ENCODE results near the gene SPTB. TPM values are rescaled to one million over a fixed set of nuclear protein-coding genes. Genes with fewer than 3 reads are reported as not detected.

SPTB gene
- total and polyA plus RNA-seq, 10 donors: 0.06 to 20.9 (median 3.9) TPM

GRCh38 chr14:64857979-64858744, 21.5 kb downstream of the SPTB start:
- Histone ChIP-seq H3K9me3 (no peaks in the 10 kb centered on the region), H3K27me3 (replicated peaks in 1 of 7) (peaks cover 0 to 11% (median 0%) of the 10 kb centered on the region in 7 donors), H3K36me3 (no peaks in the 10 kb centered on the region), H3K27ac (no peak overlapping the region), H3K4me1 (peaks cover 0 to 3% (median 0%) of the 10 kb centered on the region in 6 donors), H3K4me3 (no peak overlapping the region)
- intact Hi-C loops (cut with DNase I; ENCODE audit: low total_unique reads): no loop called here
- 78 to 83% (median 81%) methylated on average over 11 of the region's 11 CpGs for WGBS, 5 donors
- no peak for TF ChIP-seq CTCF (IDR thresholded peaks at IDR 0.05 in 8 of 11, conservative IDR thresholded peaks at IDR 0.05 in 3 of 11)
- no peak for TF ChIP-seq POLR2A (IDR thresholded peaks at IDR 0.05)
- TF ChIP-seq POLR2AphosphoS5 (IDR thresholded peaks at IDR 0.05): no peak
- no peak for DNase-seq

- intact Hi-C loops (cut with DNase I; ENCODE audit: low total_unique reads): no loop called here
- peaks cover 0 to 3% (median 0%) of the 10 kb centered on the region in 6 donors for H3K4me1 ChIP-seq
- H3K27me3 ChIP-seq (replicated peaks in 1 of 7): peaks cover 0 to 11% (median 0%) of the 10 kb centered on the region in 7 donors
- H3K36me3 ChIP-seq: no peaks in the 10 kb centered on the region
- 77 to 90% (median 86%) methylated on average over 11 of the region's 11 CpGs for WGBS, 5 donors
- H3K9me3 ChIP-seq: no peaks in the 10 kb centered on the region
- TF ChIP-seq POLR2AphosphoS5 (IDR thresholded peaks at IDR 0.05) (no peak), CTCF (IDR thresholded peaks at IDR 0.05 in 8 of 11, conservative IDR thresholded peaks at IDR 0.05 in 3 of 11) (no peak), POLR2A (IDR thresholded peaks at IDR 0.05) (no peak)
- DNase-seq: no peak
- no peak overlapping the region for H3K27ac ChIP-seq
- no peak overlapping the region for H3K4me3 ChIP-seq
Measured at GRCh38 chr14:64856529-64857445, 22.9 kb downstream of the SPTB start.

GRCh38 chr14:64855721-64856528, 23.8 kb downstream of the SPTB start:
- no peak overlapping the region for H3K27ac ChIP-seq
- intact Hi-C loops (cut with DNase I; ENCODE audit: low total_unique reads): no loop called here
- peaks cover 0 to 11% (median 0%) of the 10 kb centered on the region in 7 donors for H3K27me3 ChIP-seq (replicated peaks in 1 of 7)
- no peaks in the 10 kb centered on the region for H3K36me3 ChIP-seq
- TF ChIP-seq POLR2AphosphoS5 (IDR thresholded peaks at IDR 0.05) (peak in 2 of 3 donors; percentile 22 to 35), POLR2A (IDR thresholded peaks at IDR 0.05) (no peak)
- H3K4me1 ChIP-seq: peaks cover 0 to 3% (median 0%) of the 10 kb centered on the region in 6 donors
- H3K4me3 ChIP-seq: no peak overlapping the region
- WGBS, 5 donors: 52 to 65% (median 63%) methylated on average over 6 of the region's 6 CpGs
- DNase-seq: no peak
- no peaks in the 10 kb centered on the region for H3K9me3 ChIP-seq
